GM10266 (cell line): ENCODE measurements around the gene NUP62CL.

Experiments used
- DNase-seq: peaks from one replicate; pipeline ENCODE4 v3.0.0; 2012; ENCODE audit errors: extremely low spot score
- CTCF ChIP-seq: IDR thresholded peaks from 2 replicates; pipeline ENCODE4 v1.5.1; 2012; ENCODE audit warnings: mild to moderate bottlenecking, low read depth; ENCODE audit not compliant: control insufficient read depth, insufficient read depth; ENCODE audit errors: missing control alignments

The NUP62CL gene, protein sequence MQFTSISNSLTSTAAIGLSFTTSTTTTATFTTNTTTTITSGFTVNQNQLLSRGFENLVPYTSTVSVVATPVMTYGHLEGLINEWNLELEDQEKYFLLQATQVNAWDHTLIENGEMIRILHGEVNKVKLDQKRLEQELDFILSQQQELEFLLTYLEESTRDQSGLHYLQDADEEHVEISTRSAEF

DNA sequence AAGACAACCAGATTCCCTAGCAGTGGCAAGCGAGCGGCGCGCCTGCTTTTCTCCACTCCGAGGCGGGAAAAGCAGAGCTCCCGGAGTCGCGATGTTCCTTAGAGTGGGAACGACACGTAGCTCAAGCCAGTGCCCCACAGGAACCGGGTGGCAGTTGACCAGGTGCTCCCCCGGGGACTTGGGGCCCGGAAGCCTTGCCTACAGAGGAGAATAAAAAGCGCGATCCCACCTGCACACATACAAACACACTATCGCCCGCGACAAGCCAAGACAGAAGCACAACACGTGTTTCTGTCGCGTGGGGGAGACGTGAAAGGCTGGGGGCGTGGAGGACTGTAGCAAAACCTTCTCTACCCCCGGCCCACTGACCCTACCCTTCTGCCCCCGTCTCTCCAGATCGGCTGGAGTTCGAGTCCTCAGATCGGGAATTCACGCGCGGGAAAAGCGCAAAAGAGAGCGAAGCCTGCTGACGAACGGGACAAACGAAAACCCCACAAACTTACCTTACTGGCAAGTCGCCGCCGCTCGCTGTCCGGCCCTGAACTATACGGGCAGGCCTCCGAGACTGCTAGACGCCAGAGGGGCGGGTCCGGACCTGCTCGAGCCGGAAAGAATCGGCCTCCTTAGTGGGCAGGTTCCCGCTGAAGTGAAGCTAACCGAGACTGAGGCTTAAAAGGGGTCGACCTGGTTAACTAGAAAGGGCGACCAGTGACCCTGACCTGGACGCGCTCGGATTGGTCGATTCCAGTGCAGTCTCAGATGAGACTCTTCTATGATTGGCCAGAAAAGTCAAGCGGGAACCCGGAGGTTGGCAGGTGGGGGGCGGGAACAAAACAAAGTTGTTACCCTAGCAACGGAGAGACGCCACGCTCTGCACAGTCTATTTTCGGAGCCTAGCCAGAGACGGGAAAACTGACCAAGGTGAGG is at the start of gene NUP62CL, which contains the start of gene DNAAF6:
NUP62CL (minus strand) TSS at position 664 of the 927 bp plus-strand sequence. CDS start 31,287 bp downstream, outside the sequence.
DNAAF6 (plus strand) TSS at position 842 of the 927 bp plus-strand sequence. CDS start 6,265 bp downstream, outside the sequence.
- no peak for TF ChIP-seq CTCF
- peak; percentile 61 for DNase-seq

- DNase-seq: no peak
- TF ChIP-seq CTCF: no peak
These were observed 22.2 kb upstream of the NUP62CL start for GRCh38 chrX:107228486-107228819.

DNA sequence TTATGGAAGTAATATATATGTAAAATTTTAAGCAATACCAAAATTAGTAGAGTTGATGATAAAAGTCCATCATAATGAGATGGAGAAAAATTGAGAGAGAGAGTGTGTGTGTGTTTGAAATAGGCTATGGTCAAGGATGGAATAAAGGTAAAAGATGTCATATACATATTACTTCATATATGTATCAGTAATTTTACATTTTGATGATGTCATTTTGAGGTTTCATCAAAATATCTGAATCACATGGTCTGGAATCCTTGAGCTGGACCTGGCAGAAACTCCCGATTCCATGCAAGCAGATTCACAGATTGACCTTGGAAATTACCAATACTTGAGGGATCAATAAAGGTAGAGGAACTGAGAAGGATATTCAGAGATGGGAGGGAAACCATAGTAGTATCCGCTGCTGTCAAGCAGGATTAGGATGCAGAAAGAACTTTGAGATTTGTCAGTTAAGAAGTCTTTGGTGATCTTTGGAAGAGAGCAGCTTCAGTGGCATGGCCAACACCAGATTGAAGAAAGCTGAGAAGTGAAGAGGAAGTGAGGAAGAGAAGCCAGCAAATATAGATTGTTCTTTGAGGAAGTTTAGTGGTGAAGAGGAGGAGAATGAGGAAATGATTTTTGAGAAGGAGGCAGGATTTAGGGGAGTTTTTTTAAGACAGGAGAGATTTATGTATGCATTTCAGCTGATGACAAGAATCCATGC is 21.7 kb upstream of the NUP62CL start:
- DNase-seq: no peak
- no peak for TF ChIP-seq CTCF

- no peak for TF ChIP-seq CTCF
- DNase-seq: no peak
These were observed 20.5 kb upstream of the NUP62CL start for GRCh38 chrX:107226757-107227156.

DNA sequence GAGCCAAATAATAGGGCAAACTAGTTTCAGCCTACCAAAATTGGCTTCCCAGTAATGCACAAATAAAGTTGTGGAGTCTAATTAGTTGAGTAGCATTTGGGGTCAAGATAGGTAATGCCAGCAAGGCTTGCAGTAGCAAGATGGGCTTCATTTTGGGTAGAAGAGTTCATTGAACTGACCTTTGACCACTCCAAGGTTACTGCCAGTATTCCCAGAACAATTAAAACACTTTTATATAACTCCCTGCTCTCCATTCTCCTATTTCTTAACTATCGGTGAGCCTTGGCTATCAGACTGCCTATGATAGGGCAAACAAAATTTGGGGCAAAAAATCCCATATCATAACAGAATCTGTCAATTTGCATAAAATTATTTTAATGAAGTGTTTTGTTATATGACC is 7.2 kb upstream of the NUP62CL start:
- DNase-seq: no peak
- TF ChIP-seq CTCF: no peak

- no peak for DNase-seq
- TF ChIP-seq CTCF: no peak
These were observed 1.7 kb upstream of the NUP62CL start for GRCh38 chrX:107207943-107208342.
